D721Med (cell line): Measurements from ENCODE around the gene TBC1D16.

ENCODE experiments used
- DNase-seq: peaks from one replicate; pipeline ENCODE4 v3.0.0; 2011; ENCODE audit warnings: low spot score; ENCODE audit not compliant: insufficient read length
- FAIRE-seq: peaks from 2 replicates; lab custom pipeline; 2011; peaks lifted over from hg19 to GRCh38; lab: Jason Lieb, UNC
- CTCF ChIP-seq: IDR thresholded peaks from 2 replicates; pipeline ENCODE4 v1.5.1; 2012; ENCODE audit warnings: mild to moderate bottlenecking, control low read depth; ENCODE audit not compliant: insufficient read depth; ENCODE audit errors: missing control alignments

Gene TBC1D16

GRCh38 chr17:79920751-79921410 lies 114.8 kb downstream of the TBC1D16 start:
- FAIRE-seq (no peak), DNase-seq (no peak)
- TF ChIP-seq CTCF: no peak

- no peak for TF ChIP-seq CTCF
- no peak for DNase-seq
- FAIRE-seq: no peak
Measured at GRCh38 chr17:79919862-79920720, 115.6 kb downstream of the TBC1D16 start.

- DNase-seq: no peak
- FAIRE-seq: no peak
- no peak for TF ChIP-seq CTCF
Measured at GRCh38 chr17:79919164-79919585, 116.5 kb downstream of the TBC1D16 start.

GRCh38 chr17:79918581-79919163 lies 117.0 kb downstream of the TBC1D16 start:
- no peak for TF ChIP-seq CTCF
- FAIRE-seq: no peak
- no peak for DNase-seq

GRCh38 chr17:79917902-79918484 lies 117.7 kb downstream of the TBC1D16 start:
- FAIRE-seq (no peak), DNase-seq (no peak)
- no peak for TF ChIP-seq CTCF

- no peak for TF ChIP-seq CTCF
- DNase-seq (no peak), FAIRE-seq (no peak)
Measured at GRCh38 chr17:79916991-79917901, 118.4 kb downstream of the TBC1D16 start.
